ENCODE data around the gene TIE1. TPM values are rescaled to one million over a fixed set of nuclear protein-coding genes. Genes with fewer than 3 reads are reported as not detected.
A peak's percentile ranks its signal among the peaks of the same experiment; 100 is the strongest.

The TIE1 gene
- total RNA-seq, 1 experiment from 2014 or later: 1.2 TPM

DNA sequence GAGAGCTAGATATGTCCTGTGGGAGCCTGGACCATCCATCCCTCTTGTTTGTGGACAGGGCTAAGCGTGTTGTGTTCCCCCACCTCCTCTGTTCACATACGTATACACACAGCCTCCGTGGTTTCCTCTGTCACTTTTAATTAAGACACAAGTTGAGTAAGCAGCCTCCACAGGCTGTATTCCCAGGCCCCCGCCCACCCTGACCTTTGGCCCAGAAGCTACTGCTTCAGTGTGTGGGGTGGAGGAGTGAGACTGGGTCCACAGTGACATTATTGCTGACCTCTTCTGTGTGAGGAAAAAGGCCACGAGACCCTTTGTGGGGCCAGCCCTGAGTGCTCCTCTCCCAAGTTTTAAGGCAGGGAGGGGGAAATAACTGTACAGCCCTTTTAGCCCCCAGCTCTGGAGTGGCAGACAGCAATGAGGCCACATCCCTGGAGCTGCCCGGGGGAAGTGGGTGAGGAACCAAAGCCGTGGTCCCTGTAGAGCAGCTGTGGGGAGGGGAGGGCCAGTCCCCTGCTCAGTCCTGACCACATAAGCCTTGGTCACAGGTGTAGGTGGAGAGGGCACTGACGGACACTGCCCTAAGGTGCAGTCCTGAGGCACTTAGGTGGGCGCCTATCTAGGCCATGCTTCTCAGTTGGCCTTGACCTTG is 62.6 kb downstream of the TIE1 start:
- WGBS (ENCODE audit: extremely low coverage, insufficient read length, low lambda C conversion rate): no CpG with 5 or more reads among the region's 9 CpGs
- peaks cover 15% of the 10 kb centered on the region; the same call in 1 of the 2 replicates for H3K79me2 ChIP-seq (ENCODE audit: insufficient read depth, low read length)
- H3K18ac ChIP-seq (ENCODE audit: insufficient read length, low read depth, low read length): no peak overlapping the region
- no peak overlapping the region for H3K14ac ChIP-seq (ENCODE audit: insufficient read depth, low read length)
- H3K36me3 Mint-ChIP-seq (ENCODE audit: insufficient read depth in 1 of 3, low read depth in 3 of 3): peaks cover 47 to 58% (median 55%) of the 10 kb centered on the region in 3 experiments
- no peak overlapping the region for H3K4ac ChIP-seq (ENCODE audit: low read depth, low read length)
- no peak overlapping the region for H3K27ac ChIP-seq (ENCODE audit: insufficient read length, low read depth, low read length)
- H2AFZ ChIP-seq (ENCODE audit: low read length): no peak overlapping the region
- H2BK12ac ChIP-seq (ENCODE audit: insufficient read length, low read depth, low read length): no peak overlapping the region
- H3K4me1 Mint-ChIP-seq: peaks cover 43 to 56% of the 10 kb centered on the region in 2 experiments
- peaks cover 6% of the 10 kb centered on the region; the same call in 1 of the 2 replicates for H3K4me1 ChIP-seq (ENCODE audit: insufficient read depth, low read length)
- H3K23ac ChIP-seq (ENCODE audit: insufficient read length, low read depth, low read length): no peak overlapping the region
- no peaks in the 10 kb centered on the region for H4K20me1 ChIP-seq (ENCODE audit: control insufficient read depth, insufficient read depth, insufficient read length)
- no peaks in the 10 kb centered on the region for H3K27me3 Mint-ChIP-seq (ENCODE audit: low read depth)
- no peaks in the 10 kb centered on the region; a peak in 1 of 5 replicates for H3K9me3 Mint-ChIP-seq
- TF ChIP-seq, protein P1, sequence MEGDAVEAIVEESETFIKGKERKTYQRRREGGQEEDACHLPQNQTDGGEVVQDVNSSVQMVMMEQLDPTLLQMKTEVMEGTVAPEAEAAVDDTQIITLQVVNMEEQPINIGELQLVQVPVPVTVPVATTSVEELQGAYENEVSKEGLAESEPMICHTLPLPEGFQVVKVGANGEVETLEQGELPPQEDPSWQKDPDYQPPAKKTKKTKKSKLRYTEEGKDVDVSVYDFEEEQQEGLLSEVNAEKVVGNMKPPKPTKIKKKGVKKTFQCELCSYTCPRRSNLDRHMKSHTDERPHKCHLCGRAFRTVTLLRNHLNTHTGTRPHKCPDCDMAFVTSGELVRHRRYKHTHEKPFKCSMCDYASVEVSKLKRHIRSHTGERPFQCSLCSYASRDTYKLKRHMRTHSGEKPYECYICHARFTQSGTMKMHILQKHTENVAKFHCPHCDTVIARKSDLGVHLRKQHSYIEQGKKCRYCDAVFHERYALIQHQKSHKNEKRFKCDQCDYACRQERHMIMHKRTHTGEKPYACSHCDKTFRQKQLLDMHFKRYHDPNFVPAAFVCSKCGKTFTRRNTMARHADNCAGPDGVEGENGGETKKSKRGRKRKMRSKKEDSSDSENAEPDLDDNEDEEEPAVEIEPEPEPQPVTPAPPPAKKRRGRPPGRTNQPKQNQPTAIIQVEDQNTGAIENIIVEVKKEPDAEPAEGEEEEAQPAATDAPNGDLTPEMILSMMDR (conservative IDR thresholded peaks at IDR 0.05): no peak
- H4K91ac ChIP-seq (ENCODE audit: insufficient read length, low read depth, low read length): no peak overlapping the region
- H2AK5ac ChIP-seq (ENCODE audit: insufficient read length, low read length): no peak overlapping the region
- H3K27ac Mint-ChIP-seq: peak overlapping the region; percentile 2 to 93 (median 8); a peak in 4 of 7 replicates
- no peak overlapping the region for H3T11ph ChIP-seq (ENCODE audit: low read length)
- no peak for DNase-seq
- H3K4me3 Mint-ChIP-seq: no peak overlapping the region
- H3K23me2 ChIP-seq (ENCODE audit: insufficient read length, low read depth, low read length, poor library complexity, severe bottlenecking): peaks cover 15% of the 10 kb centered on the region
- H3K27me3 ChIP-seq (ENCODE audit: insufficient read depth, low read length): no peaks in the 10 kb centered on the region
- H4K8ac ChIP-seq (replicated peaks; ENCODE audit: insufficient read length, low read depth, low read length): no peak overlapping the region
- H3K9ac ChIP-seq (ENCODE audit: extremely low read depth, insufficient read length, low read length): no peak overlapping the region
- no peaks in the 10 kb centered on the region for H3K9me3 ChIP-seq (ENCODE audit: control insufficient read depth, low read depth, low read length)
- H2BK5ac ChIP-seq (ENCODE audit: insufficient read length, low read length): no peak overlapping the region
- H2BK120ac ChIP-seq (ENCODE audit: low read depth, low read length, poor library complexity, severe bottlenecking): no peak overlapping the region
- peaks cover 14% of the 10 kb centered on the region for H3K79me1 ChIP-seq (ENCODE audit: insufficient read depth, low read depth, low read length, poor library complexity, severe bottlenecking)
- H3K4me2 ChIP-seq (ENCODE audit: insufficient read depth, insufficient read length, low read length): no peak overlapping the region
- H2BK15ac ChIP-seq (ENCODE audit: low read depth, low read length): no peak overlapping the region
- H2BK20ac ChIP-seq (ENCODE audit: low read depth, low read length, poor library complexity, severe bottlenecking): no peak overlapping the region
- no peak overlapping the region for H4K5ac ChIP-seq (ENCODE audit: insufficient read length, low read depth, low read length)
- no peak overlapping the region for H3K56ac ChIP-seq (ENCODE audit: insufficient read length, low read depth, low read length)
